GM03348 (cell line): ENCODE measurements around the gene LHFPL5.

ENCODE experiments used
- DNase-seq: peaks from one replicate; pipeline ENCODE4 v3.0.0; 2012; ENCODE audit warnings: low spot score

The LHFPL5 gene

GRCh38 chr6:35794536-35795452 is 10.4 kb upstream of the LHFPL5 start:
- DNase-seq, result no peak

DNA sequence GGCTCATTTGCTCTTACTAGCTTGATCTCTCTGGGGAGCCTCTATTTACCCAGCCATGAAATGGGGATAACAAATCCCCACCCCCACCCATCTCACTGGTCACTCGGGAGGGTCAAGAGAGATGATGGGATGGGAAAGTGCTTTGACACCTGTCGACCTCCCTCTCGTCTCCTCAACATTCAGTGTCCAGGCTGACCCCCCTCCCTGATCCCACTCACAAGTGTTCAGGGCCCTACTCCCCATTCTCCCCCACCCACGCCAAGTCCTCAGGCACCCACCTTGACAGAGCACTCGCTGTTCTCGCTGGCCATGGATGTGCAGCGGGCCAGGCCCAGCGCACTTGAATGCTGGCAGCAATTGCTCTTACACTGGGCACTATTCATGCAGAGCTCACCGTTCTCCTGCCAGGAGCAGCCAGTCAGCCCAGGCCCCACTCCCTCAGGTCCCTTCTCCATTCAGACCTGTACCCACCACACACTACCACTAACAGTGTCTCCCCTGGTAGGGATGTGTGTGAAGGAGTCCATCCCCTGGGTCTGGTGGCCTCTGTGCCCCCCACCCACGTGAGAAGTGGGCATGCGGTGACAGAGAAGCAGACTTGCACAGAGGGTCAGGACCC is 9.6 kb upstream of the LHFPL5 start:
- no peak for DNase-seq

DNA sequence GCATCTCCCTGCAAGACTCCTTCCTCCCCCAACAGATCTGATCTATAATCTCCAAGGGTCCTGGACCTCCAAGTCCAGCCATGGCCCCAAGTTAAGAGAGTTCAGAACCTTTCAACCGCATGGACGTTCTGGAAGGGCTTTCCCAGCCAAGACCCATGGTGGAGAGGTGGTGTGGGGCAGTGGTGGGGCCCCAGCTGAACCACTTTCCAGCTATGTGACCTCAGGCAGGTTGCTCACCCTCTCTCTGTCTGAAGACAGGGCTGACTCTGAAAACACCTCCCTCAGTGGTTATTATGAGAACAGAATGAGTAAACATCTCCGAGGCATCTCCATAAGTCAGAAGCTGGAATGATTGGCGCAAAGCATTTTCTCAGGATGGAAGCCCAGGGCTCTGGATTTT is 8.9 kb upstream of the LHFPL5 start:
- no peak for DNase-seq

GRCh38 chr6:35797837-35798526 is 7.2 kb upstream of the LHFPL5 start:
- DNase-seq, result no peak

DNA sequence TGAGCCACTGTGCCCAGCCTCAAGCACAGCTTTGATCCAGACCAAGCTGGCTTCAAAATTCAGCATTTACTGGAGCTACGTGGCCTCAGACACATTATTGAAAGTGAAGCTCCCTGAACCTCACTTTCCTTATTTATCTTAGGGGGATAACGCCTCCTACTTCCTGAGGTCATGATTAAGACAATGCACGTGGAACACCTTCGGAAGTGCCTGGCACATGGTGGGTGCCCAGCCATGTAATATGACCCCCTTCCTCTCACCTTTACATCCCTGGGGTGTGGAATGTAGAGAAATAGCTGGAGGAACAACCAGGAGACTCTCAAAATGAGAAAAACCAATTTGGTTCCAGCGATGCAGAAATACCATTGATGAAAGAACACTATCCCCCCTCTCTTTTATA is 6.4 kb upstream of the LHFPL5 start:
- no peak for DNase-seq

DNA sequence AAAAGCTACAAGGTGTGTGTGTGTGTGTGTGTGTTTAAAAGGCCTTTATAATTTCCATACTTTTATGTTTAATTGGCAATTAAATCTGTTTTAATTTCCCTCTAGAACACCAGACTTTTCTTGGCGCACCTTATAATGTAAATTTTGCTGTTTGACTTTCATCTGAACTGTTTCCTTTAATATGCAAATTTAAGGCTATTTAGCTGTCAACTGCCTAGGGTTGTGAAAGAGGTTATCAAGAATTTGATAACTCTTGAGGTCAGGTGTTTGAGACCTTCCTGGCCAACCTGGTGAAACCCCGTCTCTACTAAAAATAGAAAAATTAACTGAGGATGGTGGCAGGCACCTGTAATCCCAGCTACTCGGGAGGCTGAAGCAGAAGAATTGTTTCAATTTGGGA is 4.0 kb upstream of the LHFPL5 start:
- no peak for DNase-seq

GRCh38 chr6:35808688-35809087 is 3.5 kb downstream of the LHFPL5 start:
- no peak for DNase-seq

DNA sequence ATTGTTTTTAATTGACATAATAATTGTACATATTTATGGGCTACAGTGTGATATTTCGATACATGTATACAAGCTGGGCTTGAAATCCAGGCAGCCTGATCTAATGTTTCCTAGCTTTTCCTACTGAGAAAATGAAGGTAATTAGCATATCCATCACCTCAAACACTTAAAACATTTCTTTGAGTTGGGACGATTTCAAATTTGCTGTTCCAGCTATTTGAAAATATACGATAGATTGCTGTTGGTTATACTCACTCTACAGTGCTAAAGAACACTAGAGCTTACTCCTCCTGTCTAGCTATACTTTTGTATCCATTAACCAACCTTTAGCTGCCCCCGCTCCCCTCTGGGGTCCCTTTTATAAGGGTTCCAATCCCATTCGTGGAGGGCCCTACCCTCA is 4.7 kb downstream of the LHFPL5 start:
- DNase-seq, result no peak

DNA sequence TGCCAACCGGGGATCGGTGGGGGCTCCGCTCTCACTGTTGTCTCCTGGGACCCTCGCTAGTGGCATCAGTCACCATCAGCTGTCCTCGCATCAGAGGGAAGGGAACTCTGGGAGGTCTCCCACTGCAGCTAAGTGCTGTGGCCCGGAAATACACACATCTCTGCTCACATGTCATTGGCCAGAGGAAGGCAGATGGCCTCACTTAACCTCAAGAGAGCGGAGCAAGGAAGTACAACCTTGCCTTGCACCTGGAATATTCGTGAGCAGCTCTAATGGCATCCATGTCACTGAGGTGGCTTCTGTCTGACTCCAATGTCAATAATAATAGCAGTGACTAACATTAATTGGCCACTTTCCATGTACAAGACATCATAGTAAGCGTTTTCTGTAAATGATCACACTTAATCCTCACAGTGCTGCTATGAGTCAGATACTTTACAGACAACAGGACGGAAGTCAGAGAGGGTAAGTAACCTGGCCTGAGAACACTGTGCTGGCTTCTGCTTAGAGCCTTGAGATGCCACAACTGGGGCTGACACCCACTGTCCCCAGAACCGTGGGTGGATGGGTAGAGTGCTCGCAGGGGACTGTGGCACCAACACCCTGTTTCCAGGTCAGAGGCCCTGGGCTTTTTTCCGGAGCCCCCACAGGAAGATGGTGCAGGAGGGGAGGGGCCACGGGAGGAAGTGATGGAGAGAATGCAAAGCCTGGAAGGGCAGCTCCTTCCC is 6.0 kb downstream of the LHFPL5 start:
- no peak for DNase-seq

- no peak for DNase-seq
These were observed 6.5 kb downstream of the LHFPL5 start for GRCh38 chr6:35811699-35811995.

DNA sequence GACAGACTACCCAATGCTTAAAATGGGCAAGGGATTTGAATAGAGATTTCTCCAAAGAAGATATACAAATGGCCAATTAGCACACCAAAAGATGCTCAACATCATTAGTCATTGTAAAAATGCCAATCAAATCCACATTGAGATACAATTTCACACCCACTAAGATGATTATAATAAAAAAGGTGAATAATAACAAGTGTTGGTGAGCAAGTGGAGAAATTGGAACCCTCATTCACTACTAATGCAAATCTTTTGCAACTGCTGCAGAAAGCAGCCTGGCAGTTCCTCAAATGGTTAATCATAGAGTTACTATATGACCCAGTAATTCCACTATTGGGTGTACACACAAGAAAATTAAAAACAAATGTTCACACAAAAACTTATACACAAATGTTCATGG is 12.4 kb downstream of the LHFPL5 start:
- DNase-seq, result no peak

DNA sequence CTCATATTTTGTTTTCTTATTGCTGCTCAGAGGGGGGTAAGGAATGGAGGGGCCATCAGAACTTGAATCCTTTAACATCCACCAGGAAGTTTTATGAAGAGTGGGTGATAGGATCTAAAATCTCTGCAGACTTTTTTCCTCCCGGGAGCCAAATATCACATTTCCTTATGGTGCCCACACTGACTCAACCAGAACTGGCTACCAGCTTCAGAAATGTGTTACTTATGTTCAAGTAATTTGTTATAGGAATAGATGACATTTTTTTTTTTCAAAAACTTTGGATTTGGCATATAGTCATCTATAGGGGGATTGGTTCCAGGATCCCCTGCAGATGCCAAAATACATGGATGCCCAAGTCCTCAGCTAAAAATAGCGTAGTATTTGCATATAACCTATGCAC is 18.4 kb downstream of the LHFPL5 start:
- no peak for DNase-seq

GRCh38 chr6:35824552-35825192 is 19.5 kb downstream of the LHFPL5 start:
- DNase-seq, result no peak

DNA sequence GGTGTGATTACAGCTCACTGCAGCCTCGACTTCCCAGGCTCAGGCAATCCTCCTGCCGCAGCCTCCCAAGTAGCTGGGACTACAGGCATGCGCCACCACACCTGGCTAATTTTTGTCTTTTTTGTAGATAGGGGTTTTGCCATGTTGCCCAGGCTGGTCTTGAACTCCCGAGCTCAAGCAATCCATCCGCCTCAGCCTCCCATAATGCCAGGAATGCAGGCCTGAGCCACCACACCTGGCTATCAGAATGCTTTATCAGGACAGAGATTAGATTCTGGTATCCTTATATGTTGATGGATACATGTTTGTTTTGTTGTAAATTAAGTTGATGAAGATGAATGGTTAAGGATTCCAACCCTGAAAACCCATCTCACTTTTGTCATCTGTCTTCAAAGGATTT is 24.2 kb downstream of the LHFPL5 start:
- no peak for DNase-seq

- no peak for DNase-seq
These were observed 26.3 kb downstream of the LHFPL5 start for GRCh38 chr6:35831257-35832007.

DNA sequence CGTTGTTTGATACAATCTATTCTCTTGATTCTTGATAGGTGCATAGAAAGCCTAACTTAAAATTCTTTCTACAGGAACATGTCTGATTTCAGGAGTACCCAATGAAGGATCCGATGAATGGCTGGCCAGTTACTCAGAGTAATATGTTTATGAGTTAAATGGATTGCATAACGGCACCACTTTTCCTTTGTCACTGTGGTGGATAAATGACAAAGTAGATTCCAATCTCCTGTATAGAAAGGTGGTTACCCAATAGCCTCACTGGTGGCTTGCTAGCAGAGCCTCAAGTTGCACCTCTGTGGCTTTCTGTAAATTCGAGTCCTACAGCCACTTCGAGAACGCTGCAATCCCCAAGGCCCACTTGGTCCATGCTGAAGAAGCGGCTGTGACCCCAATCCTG is 28.4 kb downstream of the LHFPL5 start:
- DNase-seq, result no peak

- no peak for DNase-seq
These were observed 33.9 kb downstream of the LHFPL5 start for GRCh38 chr6:35839019-35839418.

GRCh38 chr6:35842381-35842780 is 37.2 kb downstream of the LHFPL5 start:
- no peak for DNase-seq

GRCh38 chr6:35844290-35844689 is 39.1 kb downstream of the LHFPL5 start:
- DNase-seq, result no peak

DNA sequence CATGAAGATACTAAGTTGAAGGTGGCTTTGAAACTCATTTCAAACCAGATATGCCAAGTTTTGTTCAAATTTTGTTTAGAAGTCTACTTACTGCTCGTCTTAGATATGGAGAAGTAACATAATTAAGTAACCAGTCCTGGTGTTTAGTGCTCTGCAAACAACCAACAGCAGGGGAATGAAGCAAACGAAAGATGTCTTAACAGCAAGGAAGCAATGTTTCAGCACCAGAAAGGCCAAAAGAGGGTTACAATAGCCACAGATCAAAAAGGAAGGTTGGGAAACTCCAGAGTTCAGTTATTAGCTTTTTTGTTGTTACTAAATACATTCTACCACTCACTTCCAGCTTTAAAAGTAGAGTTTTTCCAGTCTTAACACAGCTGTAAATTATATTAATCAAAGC is 45.1 kb downstream of the LHFPL5 start:
- DNase-seq, result no peak

DNA sequence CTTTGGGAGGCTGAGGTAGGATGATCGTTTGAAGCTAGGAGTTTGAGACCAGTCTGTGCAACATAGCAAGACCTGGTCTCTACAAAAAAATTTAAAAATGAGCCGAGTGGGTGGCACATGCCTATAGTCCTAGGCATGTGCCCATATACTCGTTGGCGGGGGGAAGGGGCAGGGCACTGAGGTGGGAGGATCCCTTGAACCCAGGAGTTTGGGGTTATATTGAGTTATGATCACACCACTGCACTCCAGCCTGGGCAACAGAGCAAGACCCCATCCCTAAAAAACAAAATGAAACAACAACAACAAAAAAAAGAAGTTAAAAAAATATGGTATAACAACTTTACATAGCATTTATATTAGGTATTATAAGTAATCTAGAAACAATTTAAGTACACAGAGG is 47.8 kb downstream of the LHFPL5 start:
- DNase-seq, result no peak
